SK-N-DZ (cell line): ENCODE measurements around the gene RPUSD1.
"Not testable (repeated sequence)": the region's sequence is repeated elsewhere in the genome, so short reads cannot be mapped to it uniquely, and the experiment has no call there.

Experiments used
- DNase-seq: peaks from one replicate; pipeline ENCODE4 v3.0.0-alpha.2; 2015; ENCODE audit warnings: low spot score

Gene RPUSD1

GRCh38 chr16:766008-766819 is 22.0 kb downstream of the RPUSD1 start:
- DNase-seq: no peak

- no peak for DNase-seq
Observed at GRCh38 chr16:765488-765865, 22.7 kb downstream of the RPUSD1 start.

- no peak for DNase-seq
Observed at GRCh38 chr16:764848-765487, 23.2 kb downstream of the RPUSD1 start.

GRCh38 chr16:764184-764750 is 23.9 kb downstream of the RPUSD1 start:
- DNase-seq: no peak

- DNase-seq: no peak
Observed at GRCh38 chr16:763369-764183, 24.6 kb downstream of the RPUSD1 start.

- no peak for DNase-seq
Observed at GRCh38 chr16:762595-763268, 25.4 kb downstream of the RPUSD1 start.

GRCh38 chr16:761625-762513 is 26.3 kb downstream of the RPUSD1 start:
- no peak for DNase-seq

GRCh38 chr16:760545-761343 is 27.4 kb downstream of the RPUSD1 start, which contains the start of gene MSLN:
TSS of gene MSLN (plus strand) at chr16:760734. CDS start at chr16:762681, 1,947 bp downstream.
- DNase-seq: no peak

- no peak for DNase-seq
Observed at GRCh38 chr16:760065-760464, 28.1 kb downstream of the RPUSD1 start.

- DNase-seq: no peak
Observed at GRCh38 chr16:759110-759910, 28.9 kb downstream of the RPUSD1 start.

GRCh38 chr16:756428-756827 is 31.8 kb downstream of the RPUSD1 start:
- no peak for DNase-seq

GRCh38 chr16:754656-755055 is 33.5 kb downstream of the RPUSD1 start:
- no peak for DNase-seq

GRCh38 chr16:754121-754607 is 34.0 kb downstream of the RPUSD1 start:
- not testable (repeated sequence) for DNase-seq

- no peak for DNase-seq
Observed at GRCh38 chr16:752007-752312, 36.2 kb downstream of the RPUSD1 start.

GRCh38 chr16:751152-752006 is 36.8 kb downstream of the RPUSD1 start:
- DNase-seq: no peak

GRCh38 chr16:750485-750884 is 37.7 kb downstream of the RPUSD1 start:
- DNase-seq: peak; percentile 65

- DNase-seq: no peak
Observed at GRCh38 chr16:749010-749409, 39.2 kb downstream of the RPUSD1 start.
